ENCODE measurements around the gene ARHGAP23. TPM values are rescaled to one million over a fixed set of nuclear protein-coding genes. Genes with fewer than 3 reads are reported as not detected.

Gene ARHGAP23
- total RNA-seq, 1 experiment from 2014 or later, result 129 TPM

DNA sequence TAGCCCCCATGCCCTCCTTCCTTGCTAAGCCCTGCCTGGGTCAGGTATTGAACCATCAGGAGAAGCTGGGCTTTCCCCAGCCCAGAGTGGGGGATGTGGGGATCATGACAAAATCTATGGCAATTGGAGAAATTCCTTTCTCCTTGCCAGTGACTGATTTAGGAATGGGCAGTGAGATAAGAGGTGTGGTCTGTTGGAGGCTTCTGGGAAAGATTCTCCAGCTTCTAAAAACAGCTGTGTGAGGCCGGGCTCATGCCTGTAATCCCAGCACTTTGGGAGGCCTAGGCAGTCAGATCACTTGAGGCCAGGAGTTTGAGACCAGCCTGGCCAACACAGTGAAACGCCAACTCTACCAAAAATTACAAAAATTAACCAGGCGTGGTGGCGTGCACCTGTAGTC, 108.4 kb downstream of the ARHGAP23 start:
- no peak for TF ChIP-seq EZH2 (IDR thresholded peaks at IDR 0.05; ENCODE audit: low read depth)
- TF ChIP-seq, protein P1, sequence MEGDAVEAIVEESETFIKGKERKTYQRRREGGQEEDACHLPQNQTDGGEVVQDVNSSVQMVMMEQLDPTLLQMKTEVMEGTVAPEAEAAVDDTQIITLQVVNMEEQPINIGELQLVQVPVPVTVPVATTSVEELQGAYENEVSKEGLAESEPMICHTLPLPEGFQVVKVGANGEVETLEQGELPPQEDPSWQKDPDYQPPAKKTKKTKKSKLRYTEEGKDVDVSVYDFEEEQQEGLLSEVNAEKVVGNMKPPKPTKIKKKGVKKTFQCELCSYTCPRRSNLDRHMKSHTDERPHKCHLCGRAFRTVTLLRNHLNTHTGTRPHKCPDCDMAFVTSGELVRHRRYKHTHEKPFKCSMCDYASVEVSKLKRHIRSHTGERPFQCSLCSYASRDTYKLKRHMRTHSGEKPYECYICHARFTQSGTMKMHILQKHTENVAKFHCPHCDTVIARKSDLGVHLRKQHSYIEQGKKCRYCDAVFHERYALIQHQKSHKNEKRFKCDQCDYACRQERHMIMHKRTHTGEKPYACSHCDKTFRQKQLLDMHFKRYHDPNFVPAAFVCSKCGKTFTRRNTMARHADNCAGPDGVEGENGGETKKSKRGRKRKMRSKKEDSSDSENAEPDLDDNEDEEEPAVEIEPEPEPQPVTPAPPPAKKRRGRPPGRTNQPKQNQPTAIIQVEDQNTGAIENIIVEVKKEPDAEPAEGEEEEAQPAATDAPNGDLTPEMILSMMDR (conservative IDR thresholded peaks at IDR 0.05), result no peak
- intact Hi-C loops (cut with micrococcal nuclease; ENCODE audit: unreplicated experiment), result no loop called here
- H3K9me2 ChIP-seq (ENCODE audit: insufficient read depth), result no peaks in the 10 kb centered on the region
- no peak overlapping the region for H3K4me3 ChIP-seq
- H3K36me3 ChIP-seq (ENCODE audit: low read depth), result no peaks in the 10 kb centered on the region
- H3K9me3 ChIP-seq (ENCODE audit: insufficient read depth, low read depth), result no peaks in the 10 kb centered on the region
- no peaks in the 10 kb centered on the region for H3K79me2 ChIP-seq (ENCODE audit: low read depth)
- H3F3A ChIP-seq (ENCODE audit: insufficient read depth, low read depth), result peaks cover 9% of the 10 kb centered on the region
- BruUV-seq (replicated peaks), result no TSS peak
- no peaks in the 10 kb centered on the region for H4K20me1 ChIP-seq (ENCODE audit: insufficient read depth)
- H3K4me1 ChIP-seq (replicated peaks; ENCODE audit: insufficient read depth), result no peaks in the 10 kb centered on the region
- no peak overlapping the region for H3K4me2 ChIP-seq
- H2AFZ ChIP-seq, result no peak overlapping the region
- H3K27me3 ChIP-seq (ENCODE audit: insufficient read depth, low read depth), result no peaks in the 10 kb centered on the region
- POLR2A ChIA-PET (ENCODE audit: unreplicated experiment), result no interaction called here
- no peak for DNase-seq
- no peak overlapping the region for H3K27ac ChIP-seq
- CTCF ChIA-PET, result interaction anchor here (1.0 kb wide), 2 partner anchors 23 to 47 kb away, joined by 3 to 8 read pairs; no protein-coding TSS in a partner anchor

DNA sequence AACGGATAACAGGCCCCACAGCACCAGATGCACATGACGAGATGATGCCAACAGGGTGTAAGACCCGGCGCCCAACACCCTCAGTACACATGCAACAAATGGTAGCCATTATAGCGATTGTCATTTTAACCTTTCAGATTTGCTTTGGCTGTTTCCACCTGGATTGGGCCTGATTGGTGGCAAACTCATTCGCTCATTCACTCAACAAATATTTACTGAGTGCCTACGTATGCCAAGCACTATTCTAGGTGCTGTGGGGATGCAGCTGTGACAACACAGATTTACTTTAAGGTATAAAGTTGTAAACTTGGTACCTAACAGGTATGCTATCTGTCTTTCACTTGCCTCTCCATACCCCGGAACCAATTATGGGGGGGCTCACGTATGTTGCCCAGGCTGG, 110.6 kb downstream of the ARHGAP23 start:
- Histone ChIP-seq H3K9me2 (ENCODE audit: insufficient read depth) (no peaks in the 10 kb centered on the region), H3K4me2 (no peak overlapping the region), H3K4me3 (no peak overlapping the region), H3K27ac (no peak overlapping the region), H3K27me3 (ENCODE audit: insufficient read depth, low read depth) (no peaks in the 10 kb centered on the region), H3K79me2 (ENCODE audit: low read depth) (no peaks in the 10 kb centered on the region), H3K9me3 (ENCODE audit: insufficient read depth, low read depth) (no peaks in the 10 kb centered on the region), H4K20me1 (ENCODE audit: insufficient read depth) (no peaks in the 10 kb centered on the region), H3K36me3 (ENCODE audit: low read depth) (no peaks in the 10 kb centered on the region), H3K4me1 (replicated peaks; ENCODE audit: insufficient read depth) (no peaks in the 10 kb centered on the region), H2AFZ (no peak overlapping the region), H3F3A (ENCODE audit: insufficient read depth, low read depth) (peaks cover 9% of the 10 kb centered on the region)
- intact Hi-C loops (cut with micrococcal nuclease; ENCODE audit: unreplicated experiment), result no loop called here
- ChIA-PET POLR2A (ENCODE audit: unreplicated experiment) (no interaction called here), CTCF (no interaction called here)
- DNase-seq, result no peak
- no peak for TF ChIP-seq EZH2 (IDR thresholded peaks at IDR 0.05; ENCODE audit: low read depth)
- TF ChIP-seq, protein P1 (conservative IDR thresholded peaks at IDR 0.05), result no peak
- BruUV-seq (replicated peaks), result no TSS peak

DNA sequence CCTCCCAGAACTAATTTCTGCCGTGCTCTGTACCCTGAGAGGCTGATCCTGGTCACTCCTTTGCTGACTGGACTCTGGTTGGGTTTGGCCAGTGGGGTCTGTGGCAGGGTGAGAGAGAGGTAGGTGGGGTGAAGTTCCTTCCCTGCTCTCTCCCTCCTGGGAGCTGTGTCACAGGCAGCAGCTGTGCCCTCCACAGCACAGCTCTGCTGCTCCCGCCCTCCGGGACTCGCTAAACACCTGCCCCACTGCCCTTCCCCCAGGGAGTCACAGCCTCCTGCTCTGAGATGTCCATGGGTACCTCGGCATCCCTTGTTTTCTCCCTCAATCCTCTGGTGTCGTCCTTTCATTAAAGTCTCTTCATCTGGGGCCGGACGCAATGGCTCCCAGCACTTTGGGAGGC, 111.1 kb downstream of the ARHGAP23 start:
- no peaks in the 10 kb centered on the region for H3K79me2 ChIP-seq (ENCODE audit: low read depth)
- no peak overlapping the region for H2AFZ ChIP-seq
- H3F3A ChIP-seq (ENCODE audit: insufficient read depth, low read depth), result peaks cover 6% of the 10 kb centered on the region
- CTCF ChIA-PET, result no interaction called here
- DNase-seq, result no peak
- H3K4me2 ChIP-seq, result no peak overlapping the region
- POLR2A ChIA-PET (ENCODE audit: unreplicated experiment), result no interaction called here
- H3K27me3 ChIP-seq (ENCODE audit: insufficient read depth, low read depth), result no peaks in the 10 kb centered on the region
- no peaks in the 10 kb centered on the region for H3K9me3 ChIP-seq (ENCODE audit: insufficient read depth, low read depth)
- H3K4me3 ChIP-seq, result no peak overlapping the region
- no peaks in the 10 kb centered on the region for H4K20me1 ChIP-seq (ENCODE audit: insufficient read depth)
- TF ChIP-seq EZH2 (IDR thresholded peaks at IDR 0.05; ENCODE audit: low read depth), result no peak
- TF ChIP-seq, protein P1 (conservative IDR thresholded peaks at IDR 0.05), result no peak
- intact Hi-C loops (cut with micrococcal nuclease; ENCODE audit: unreplicated experiment), result no loop called here
- H3K4me1 ChIP-seq (replicated peaks; ENCODE audit: insufficient read depth), result no peaks in the 10 kb centered on the region
- BruUV-seq (replicated peaks), result no TSS peak
- H3K36me3 ChIP-seq (ENCODE audit: low read depth), result no peaks in the 10 kb centered on the region
- H3K27ac ChIP-seq, result no peak overlapping the region
- H3K9me2 ChIP-seq (ENCODE audit: insufficient read depth), result no peaks in the 10 kb centered on the region
